SW 1271 (cell line): ENCODE measurements around the gene FBXO11.
"Not testable (repeated sequence)": the region's sequence is repeated elsewhere in the genome, so short reads cannot be mapped to it uniquely, and the experiment has no call there.

ENCODE experiments used
- DNase-seq, 2 experiments: peaks; one replicate each; lab custom pipeline; 2025; lab: John Stamatoyannopoulos, UW

The FBXO11 gene

GRCh38 chr2:47906157-47907038, at the start of gene FBXO11:
FBXO11 (minus strand) TSS chr2:47906498; CDS start chr2:47905720, 778 bp downstream.
- DNase-seq, result peak; percentile 99

- no peak for DNase-seq
These were observed 44.3 kb upstream of the FBXO11 start for GRCh38 chr2:47950340-47951301.

GRCh38 chr2:47946593-47946992, 40.3 kb upstream of the FBXO11 start:
- DNase-seq, result no peak

GRCh38 chr2:47945046-47945781, 38.9 kb upstream of the FBXO11 start:
- DNase-seq, result no peak

- no peak for DNase-seq
These were observed 35.6 kb upstream of the FBXO11 start for GRCh38 chr2:47941936-47942335.

- no peak for DNase-seq
These were observed 31.4 kb upstream of the FBXO11 start for GRCh38 chr2:47937677-47938076.

GRCh38 chr2:47935071-47935470, 28.8 kb upstream of the FBXO11 start:
- no peak for DNase-seq

GRCh38 chr2:47918043-47918442, 11.7 kb upstream of the FBXO11 start:
- no peak for DNase-seq

- no peak for DNase-seq
These were observed 11.1 kb upstream of the FBXO11 start for GRCh38 chr2:47917276-47917961.

GRCh38 chr2:47916412-47916811, 10.1 kb upstream of the FBXO11 start:
- DNase-seq, result no peak

- not testable (repeated sequence) for DNase-seq
These were observed 4.4 kb upstream of the FBXO11 start for GRCh38 chr2:47910662-47911061.

- no peak for DNase-seq
These were observed 2.4 kb upstream of the FBXO11 start for GRCh38 chr2:47908682-47909081.

GRCh38 chr2:47907039-47907781, 912 bp upstream of the FBXO11 start:
- DNase-seq, result no peak

- DNase-seq, result peak; percentile 43 to 71
These were observed 727 bp downstream of the FBXO11 start for GRCh38 chr2:47905386-47906156.

GRCh38 chr2:47903781-47904490, 2.4 kb downstream of the FBXO11 start:
- no peak for DNase-seq

- not testable (repeated sequence) for DNase-seq
These were observed 4.4 kb downstream of the FBXO11 start for GRCh38 chr2:47901892-47902291.

- no peak for DNase-seq
These were observed 5.4 kb downstream of the FBXO11 start for GRCh38 chr2:47900857-47901256.

- no peak for DNase-seq
These were observed 6.1 kb downstream of the FBXO11 start for GRCh38 chr2:47899915-47900816.
